Measurements from ENCODE around the gene DGKH. TPM values are rescaled to one million over a fixed set of nuclear protein-coding genes. Genes with fewer than 3 reads are reported as not detected.

The DGKH gene
- total and polyA plus RNA-seq, 9 of the 15 experiments (the other 6 are each of a cell fraction or from before 2014, with no cell fraction given), result 0.38 to 4.4 (median 3.1) TPM

DNA sequence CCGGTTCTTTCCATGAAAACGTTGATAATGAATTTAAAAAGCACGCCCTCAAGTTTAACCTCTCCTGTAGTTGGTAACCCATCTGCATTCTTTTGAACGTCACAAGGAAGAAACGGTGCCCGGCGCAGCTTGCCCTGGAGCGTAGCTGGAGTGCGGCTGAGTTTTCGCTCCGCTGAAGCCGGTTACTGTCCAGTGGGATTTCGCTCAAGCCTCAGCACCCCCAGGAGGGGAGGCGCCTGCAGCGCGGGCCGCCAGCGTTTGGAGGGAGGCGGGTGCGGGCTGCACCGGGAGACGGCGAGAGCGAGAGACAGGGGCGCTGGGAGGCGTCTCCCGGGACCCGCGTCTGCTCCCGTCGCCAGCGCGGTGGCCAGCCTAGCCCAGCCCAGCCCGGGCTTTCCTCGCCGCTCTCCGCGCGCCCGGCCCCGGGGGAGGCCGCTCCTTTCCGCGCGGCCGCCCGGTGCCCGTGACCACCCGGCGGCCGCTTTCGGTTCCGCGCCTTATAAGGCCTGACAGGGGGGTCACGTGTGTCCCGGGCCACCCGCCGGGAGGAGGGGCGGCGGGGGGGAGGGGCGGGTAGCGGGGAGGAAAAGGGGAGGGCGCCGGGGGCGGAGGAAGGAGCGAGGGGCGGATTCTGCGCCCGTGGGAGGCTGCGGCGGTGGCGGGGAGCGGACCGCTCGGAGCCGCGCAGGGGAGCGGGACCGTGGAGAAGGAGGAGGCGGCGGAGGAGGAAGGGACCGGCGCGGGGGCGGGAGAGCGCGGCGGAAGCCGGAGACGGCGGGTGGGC, 8.3 kb upstream of the DGKH start (continued):
- TF ChIP-seq, protein P1, sequence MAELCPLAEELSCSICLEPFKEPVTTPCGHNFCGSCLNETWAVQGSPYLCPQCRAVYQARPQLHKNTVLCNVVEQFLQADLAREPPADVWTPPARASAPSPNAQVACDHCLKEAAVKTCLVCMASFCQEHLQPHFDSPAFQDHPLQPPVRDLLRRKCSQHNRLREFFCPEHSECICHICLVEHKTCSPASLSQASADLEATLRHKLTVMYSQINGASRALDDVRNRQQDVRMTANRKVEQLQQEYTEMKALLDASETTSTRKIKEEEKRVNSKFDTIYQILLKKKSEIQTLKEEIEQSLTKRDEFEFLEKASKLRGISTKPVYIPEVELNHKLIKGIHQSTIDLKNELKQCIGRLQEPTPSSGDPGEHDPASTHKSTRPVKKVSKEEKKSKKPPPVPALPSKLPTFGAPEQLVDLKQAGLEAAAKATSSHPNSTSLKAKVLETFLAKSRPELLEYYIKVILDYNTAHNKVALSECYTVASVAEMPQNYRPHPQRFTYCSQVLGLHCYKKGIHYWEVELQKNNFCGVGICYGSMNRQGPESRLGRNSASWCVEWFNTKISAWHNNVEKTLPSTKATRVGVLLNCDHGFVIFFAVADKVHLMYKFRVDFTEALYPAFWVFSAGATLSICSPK (IDR thresholded peaks at IDR 0.05; ENCODE audit: borderline replicate concordance), result no peak
- TF ChIP-seq ARID1B (IDR thresholded peaks at IDR 0.05) (no peak), ZNF644 (tag; IDR thresholded peaks at IDR 0.05; ENCODE audit: low read depth) (no peak), SP2 (IDR thresholded peaks at IDR 0.05; ENCODE audit: extremely low read depth, low read depth, low read length, poor library complexity, severe bottlenecking) (no peak), TRIM28 (IDR thresholded peaks at IDR 0.05) (no peak), NBN (IDR thresholded peaks at IDR 0.05; ENCODE audit: low read depth) (no peak), GATA2 (CRISPR knock-in tag; IDR thresholded peaks at IDR 0.05) (no peak), RBM17 (IDR thresholded peaks at IDR 0.05; ENCODE audit: borderline replicate concordance, low read depth, low read length) (no peak), ZNF586 (CRISPR knock-in tag; conservative IDR thresholded peaks at IDR 0.05) (no peak), ZC3H11A (IDR thresholded peaks at IDR 0.05; ENCODE audit: low read depth, low read length) (no peak), POLR2G (IDR thresholded peaks at IDR 0.05; ENCODE audit: low read depth, low read length) (peak; percentile 98), MTA3 (IDR thresholded peaks at IDR 0.05; ENCODE audit: borderline replicate concordance) (peak; percentile 75; the same call in 1 of the 2 replicates), CSDE1 (IDR thresholded peaks at IDR 0.05) (no peak), RUNX1 (IDR thresholded peaks at IDR 0.05; ENCODE audit: low read depth) (no peak), RB1 (IDR thresholded peaks at IDR 0.05; ENCODE audit: low read depth) (peak; percentile 84)
- TF ChIP-seq, protein P2, sequence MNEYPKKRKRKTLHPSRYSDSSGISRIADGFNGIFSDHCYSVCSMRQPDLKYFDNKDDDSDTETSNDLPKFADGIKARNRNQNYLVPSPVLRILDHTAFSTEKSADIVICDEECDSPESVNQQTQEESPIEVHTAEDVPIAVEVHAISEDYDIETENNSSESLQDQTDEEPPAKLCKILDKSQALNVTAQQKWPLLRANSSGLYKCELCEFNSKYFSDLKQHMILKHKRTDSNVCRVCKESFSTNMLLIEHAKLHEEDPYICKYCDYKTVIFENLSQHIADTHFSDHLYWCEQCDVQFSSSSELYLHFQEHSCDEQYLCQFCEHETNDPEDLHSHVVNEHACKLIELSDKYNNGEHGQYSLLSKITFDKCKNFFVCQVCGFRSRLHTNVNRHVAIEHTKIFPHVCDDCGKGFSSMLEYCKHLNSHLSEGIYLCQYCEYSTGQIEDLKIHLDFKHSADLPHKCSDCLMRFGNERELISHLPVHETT (CRISPR knock-in tag; conservative IDR thresholded peaks at IDR 0.05 in 1 of 2, IDR thresholded peaks at IDR 0.05 in 1 of 2), result peak in 1 of 2 experiments; percentile 97; a peak in 2 of 4 replicates
- TF ChIP-seq, protein P3, sequence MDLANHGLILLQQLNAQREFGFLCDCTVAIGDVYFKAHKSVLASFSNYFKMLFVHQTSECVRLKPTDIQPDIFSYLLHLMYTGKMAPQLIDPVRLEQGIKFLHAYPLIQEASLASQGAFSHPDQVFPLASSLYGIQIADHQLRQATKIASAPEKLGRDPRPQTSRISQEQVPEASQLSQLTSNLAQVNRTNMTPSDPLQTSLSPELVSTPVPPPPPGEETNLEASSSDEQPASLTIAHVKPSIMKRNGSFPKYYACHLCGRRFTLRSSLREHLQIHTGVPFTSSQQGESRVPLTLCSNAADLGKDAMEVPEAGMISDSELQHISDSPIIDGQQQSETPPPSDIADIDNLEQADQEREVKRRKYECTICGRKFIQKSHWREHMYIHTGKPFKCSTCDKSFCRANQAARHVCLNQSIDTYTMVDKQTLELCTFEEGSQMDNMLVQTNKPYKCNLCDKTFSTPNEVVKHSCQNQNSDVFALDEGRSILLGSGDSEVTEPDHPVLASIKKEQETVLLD (IDR thresholded peaks at IDR 0.05), result no peak
- TF ChIP-seq, protein P4, sequence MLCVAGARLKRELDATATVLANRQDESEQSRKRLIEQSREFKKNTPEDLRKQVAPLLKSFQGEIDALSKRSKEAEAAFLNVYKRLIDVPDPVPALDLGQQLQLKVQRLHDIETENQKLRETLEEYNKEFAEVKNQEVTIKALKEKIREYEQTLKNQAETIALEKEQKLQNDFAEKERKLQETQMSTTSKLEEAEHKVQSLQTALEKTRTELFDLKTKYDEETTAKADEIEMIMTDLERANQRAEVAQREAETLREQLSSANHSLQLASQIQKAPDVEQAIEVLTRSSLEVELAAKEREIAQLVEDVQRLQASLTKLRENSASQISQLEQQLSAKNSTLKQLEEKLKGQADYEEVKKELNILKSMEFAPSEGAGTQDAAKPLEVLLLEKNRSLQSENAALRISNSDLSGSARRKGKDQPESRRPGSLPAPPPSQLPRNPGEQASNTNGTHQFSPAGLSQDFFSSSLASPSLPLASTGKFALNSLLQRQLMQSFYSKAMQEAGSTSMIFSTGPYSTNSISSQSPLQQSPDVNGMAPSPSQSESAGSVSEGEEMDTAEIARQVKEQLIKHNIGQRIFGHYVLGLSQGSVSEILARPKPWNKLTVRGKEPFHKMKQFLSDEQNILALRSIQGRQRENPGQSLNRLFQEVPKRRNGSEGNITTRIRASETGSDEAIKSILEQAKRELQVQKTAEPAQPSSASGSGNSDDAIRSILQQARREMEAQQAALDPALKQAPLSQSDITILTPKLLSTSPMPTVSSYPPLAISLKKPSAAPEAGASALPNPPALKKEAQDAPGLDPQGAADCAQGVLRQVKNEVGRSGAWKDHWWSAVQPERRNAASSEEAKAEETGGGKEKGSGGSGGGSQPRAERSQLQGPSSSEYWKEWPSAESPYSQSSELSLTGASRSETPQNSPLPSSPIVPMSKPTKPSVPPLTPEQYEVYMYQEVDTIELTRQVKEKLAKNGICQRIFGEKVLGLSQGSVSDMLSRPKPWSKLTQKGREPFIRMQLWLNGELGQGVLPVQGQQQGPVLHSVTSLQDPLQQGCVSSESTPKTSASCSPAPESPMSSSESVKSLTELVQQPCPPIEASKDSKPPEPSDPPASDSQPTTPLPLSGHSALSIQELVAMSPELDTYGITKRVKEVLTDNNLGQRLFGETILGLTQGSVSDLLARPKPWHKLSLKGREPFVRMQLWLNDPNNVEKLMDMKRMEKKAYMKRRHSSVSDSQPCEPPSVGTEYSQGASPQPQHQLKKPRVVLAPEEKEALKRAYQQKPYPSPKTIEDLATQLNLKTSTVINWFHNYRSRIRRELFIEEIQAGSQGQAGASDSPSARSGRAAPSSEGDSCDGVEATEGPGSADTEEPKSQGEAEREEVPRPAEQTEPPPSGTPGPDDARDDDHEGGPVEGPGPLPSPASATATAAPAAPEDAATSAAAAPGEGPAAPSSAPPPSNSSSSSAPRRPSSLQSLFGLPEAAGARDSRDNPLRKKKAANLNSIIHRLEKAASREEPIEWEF (CRISPR knock-in tag; IDR thresholded peaks at IDR 0.05), result no peak

Data from K562 (cell line).